Fibroblast of lung (primary cell): ENCODE measurements around the gene FOXL3. TPM values are rescaled to one million over a fixed set of nuclear protein-coding genes. Genes with fewer than 3 reads are reported as not detected.

Experiments used
- DNase-seq, 2 donors: peaks; one replicate each; pipeline versions ENCODE4 v3.0.0 to v3.0.0-alpha.2; 2010; ENCODE audit warnings: low read depth in 2 of 2
- H2AFZ ChIP-seq: 2 replicates; pipeline ENCODE4 v1.5.1; 2012; ENCODE audit warnings: low read length, control low read depth, inconsistent platforms
- H3K27ac ChIP-seq: 2 replicates; pipeline ENCODE4 v1.5.1; 2011; ENCODE audit warnings: low read length, control low read depth; ENCODE audit not compliant: insufficient read depth
- H3K27me3 ChIP-seq: 2 replicates; pipeline ENCODE4 v1.5.1; 2011; ENCODE audit warnings: mild to moderate bottlenecking, low read length; ENCODE audit not compliant: control insufficient read depth, insufficient read depth
- H3K36me3 ChIP-seq: 2 replicates; pipeline ENCODE4 v1.5.1; 2011; ENCODE audit warnings: low read length; ENCODE audit not compliant: control insufficient read depth, insufficient read depth
- H3K4me1 ChIP-seq: 2 replicates; pipeline ENCODE4 v1.5.1; 2011; ENCODE audit warnings: low read length; ENCODE audit not compliant: control insufficient read depth, insufficient read depth; ENCODE audit errors: extremely low read depth
- H3K4me2 ChIP-seq: 2 replicates; pipeline ENCODE4 v1.5.1; 2011; ENCODE audit warnings: low read length, control low read depth; ENCODE audit not compliant: insufficient read depth; ENCODE audit errors: extremely low read depth
- H3K4me3 ChIP-seq, 4 experiments: fragments of 200-600 bp in 1 of 4; sonication (generic) in 1 of 4; replicated peaks in 1 of 4; 2 replicates each; pipeline ENCODE4 v1.5.1; 2011 to 2016; ENCODE audit warnings: low read length in 4 of 4, low read depth in 3 of 4, mild to moderate bottlenecking in 3 of 4, control low read depth in 2 of 4, inconsistent platforms in 1 of 4, mixed read lengths in 1 of 4; ENCODE audit not compliant: insufficient read depth in 1 of 4; ENCODE audit errors: control extremely low read depth in 1 of 4
- H3K79me2 ChIP-seq: 2 replicates; pipeline ENCODE4 v1.5.1; 2012; ENCODE audit warnings: mild to moderate bottlenecking, low read length, inconsistent platforms; ENCODE audit not compliant: control insufficient read depth, insufficient read depth
- H3K9ac ChIP-seq: 2 replicates; pipeline ENCODE4 v1.5.1; 2011; ENCODE audit warnings: mild to moderate bottlenecking, low read length, control low read depth; ENCODE audit not compliant: insufficient read depth
- H3K9me3 ChIP-seq: 2 replicates; pipeline ENCODE4 v1.5.1; 2012; ENCODE audit warnings: low read depth, low read length; ENCODE audit not compliant: control insufficient read depth, insufficient read depth
- H4K20me1 ChIP-seq: 2 replicates; pipeline ENCODE4 v1.5.1; 2011; ENCODE audit warnings: low read length; ENCODE audit not compliant: control insufficient read depth, insufficient read depth; ENCODE audit errors: extremely low read depth
- EZH2 ChIP-seq: IDR thresholded peaks from 2 replicates; pipeline ENCODE4 v1.5.1; 2012; ENCODE audit warnings: low read length, control low read depth, mild to moderate bottlenecking; ENCODE audit errors: missing control alignments
- polyA plus RNA-seq, 2 donors: library from polyadenylated mRNA; depleted of rRNA in 1 of 2; stranded (reverse) in 1 of 2; unstranded in 1 of 2; fragments of >200 nt; gene quantifications; 2 replicates each; pipeline ENCODE4 v1.2.1, GENCODE V29; 2011 to 2012; ENCODE audit warnings: missing spikeins in 1 of 2
- total RNA-seq: library from RNA; depleted of rRNA; stranded (reverse); fragments of >200 nt; gene quantifications from 2 replicates; pipeline ENCODE4 v1.2.1, GENCODE V29; 2014
- TF ChIP-seq, protein P1 (sequence below), 2 donors: IDR thresholded peaks in 1 of 2; conservative IDR thresholded peaks in 1 of 2; 1 replicate in 1 of 2; 2 replicates in 1 of 2; pipeline ENCODE4 v1.5.1; 2011 to 2012; ENCODE audit warnings: low read length in 2 of 2, control low read depth in 1 of 2, inconsistent platforms in 1 of 2, low read depth in 1 of 2, mild to moderate bottlenecking in 1 of 2

Gene FOXL3
- total and polyA plus RNA-seq, 2 donors (not counting 1 experiment from before 2014, with no cell fraction given), result not detected

DNA sequence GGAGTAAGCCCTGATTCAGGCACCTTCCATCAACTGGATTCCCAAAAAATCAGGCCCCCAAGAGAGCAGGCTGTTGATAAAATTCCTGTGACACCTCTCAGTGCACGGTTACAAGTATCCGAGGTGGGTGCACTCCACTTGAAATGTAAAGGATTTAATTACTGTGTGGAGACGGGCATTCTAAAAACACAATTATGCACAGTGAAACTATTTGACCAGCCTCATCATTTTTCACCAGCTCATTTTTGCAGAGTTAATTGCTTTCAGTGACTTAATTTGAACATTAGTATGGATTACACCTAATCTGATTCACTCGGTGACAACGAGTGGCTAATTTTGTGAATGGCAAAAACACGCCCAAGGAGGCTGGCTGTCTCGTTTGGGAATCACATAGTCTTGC lies 2.3 kb downstream of the FOXL3 start:
- Histone ChIP-seq H2AFZ (no peak overlapping the region), H3K9ac (no peak overlapping the region), H3K4me2 (no peak overlapping the region), H3K4me3 (no peak overlapping the region), H3K79me2 (no peaks in the 10 kb centered on the region), H3K4me1 (no peaks in the 10 kb centered on the region), H3K27ac (no peak overlapping the region), H3K9me3 (no peaks in the 10 kb centered on the region), H3K36me3 (no peaks in the 10 kb centered on the region), H4K20me1 (no peaks in the 10 kb centered on the region), H3K27me3 (peaks cover 33% of the 10 kb centered on the region)
- TF ChIP-seq, protein P1, sequence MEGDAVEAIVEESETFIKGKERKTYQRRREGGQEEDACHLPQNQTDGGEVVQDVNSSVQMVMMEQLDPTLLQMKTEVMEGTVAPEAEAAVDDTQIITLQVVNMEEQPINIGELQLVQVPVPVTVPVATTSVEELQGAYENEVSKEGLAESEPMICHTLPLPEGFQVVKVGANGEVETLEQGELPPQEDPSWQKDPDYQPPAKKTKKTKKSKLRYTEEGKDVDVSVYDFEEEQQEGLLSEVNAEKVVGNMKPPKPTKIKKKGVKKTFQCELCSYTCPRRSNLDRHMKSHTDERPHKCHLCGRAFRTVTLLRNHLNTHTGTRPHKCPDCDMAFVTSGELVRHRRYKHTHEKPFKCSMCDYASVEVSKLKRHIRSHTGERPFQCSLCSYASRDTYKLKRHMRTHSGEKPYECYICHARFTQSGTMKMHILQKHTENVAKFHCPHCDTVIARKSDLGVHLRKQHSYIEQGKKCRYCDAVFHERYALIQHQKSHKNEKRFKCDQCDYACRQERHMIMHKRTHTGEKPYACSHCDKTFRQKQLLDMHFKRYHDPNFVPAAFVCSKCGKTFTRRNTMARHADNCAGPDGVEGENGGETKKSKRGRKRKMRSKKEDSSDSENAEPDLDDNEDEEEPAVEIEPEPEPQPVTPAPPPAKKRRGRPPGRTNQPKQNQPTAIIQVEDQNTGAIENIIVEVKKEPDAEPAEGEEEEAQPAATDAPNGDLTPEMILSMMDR (conservative IDR thresholded peaks at IDR 0.05 in 1 of 2, IDR thresholded peaks at IDR 0.05 in 1 of 2; ENCODE audit: low read depth in 1 of 2, low read length in 2 of 2), result no peak
- no peak for TF ChIP-seq EZH2
- DNase-seq, result no peak

DNA sequence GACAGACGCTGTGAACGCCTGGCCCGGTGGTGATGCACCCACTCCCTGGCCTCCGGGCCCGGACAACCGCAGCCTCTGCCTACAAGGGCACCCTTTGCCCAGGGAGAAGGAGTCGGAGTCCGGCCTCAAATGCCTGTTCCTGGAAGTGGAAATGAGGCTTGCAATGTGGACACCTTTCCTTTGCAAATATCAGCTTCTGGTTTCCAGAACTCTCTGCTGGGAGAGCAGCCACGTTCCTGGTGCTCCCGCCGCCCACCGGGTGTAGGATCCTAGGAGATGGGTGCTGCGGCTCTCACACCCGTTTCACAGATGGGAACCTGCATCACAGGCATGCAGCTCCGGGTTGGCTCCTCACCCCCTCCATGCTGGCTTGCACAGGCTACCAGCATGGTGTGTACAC lies 2.9 kb downstream of the FOXL3 start:
- Histone ChIP-seq H2AFZ (no peak overlapping the region), H3K79me2 (no peaks in the 10 kb centered on the region), H3K4me1 (no peaks in the 10 kb centered on the region), H3K4me2 (no peak overlapping the region), H3K9ac (no peak overlapping the region), H3K9me3 (no peaks in the 10 kb centered on the region), H4K20me1 (no peaks in the 10 kb centered on the region), H3K36me3 (no peaks in the 10 kb centered on the region), H3K4me3 (no peak overlapping the region), H3K27ac (no peak overlapping the region), H3K27me3 (peaks cover 33% of the 10 kb centered on the region)
- DNase-seq, result no peak
- TF ChIP-seq, protein P1 (conservative IDR thresholded peaks at IDR 0.05 in 1 of 2, IDR thresholded peaks at IDR 0.05 in 1 of 2; ENCODE audit: low read depth in 1 of 2, low read length in 2 of 2), result no peak
- TF ChIP-seq EZH2, result no peak

DNA sequence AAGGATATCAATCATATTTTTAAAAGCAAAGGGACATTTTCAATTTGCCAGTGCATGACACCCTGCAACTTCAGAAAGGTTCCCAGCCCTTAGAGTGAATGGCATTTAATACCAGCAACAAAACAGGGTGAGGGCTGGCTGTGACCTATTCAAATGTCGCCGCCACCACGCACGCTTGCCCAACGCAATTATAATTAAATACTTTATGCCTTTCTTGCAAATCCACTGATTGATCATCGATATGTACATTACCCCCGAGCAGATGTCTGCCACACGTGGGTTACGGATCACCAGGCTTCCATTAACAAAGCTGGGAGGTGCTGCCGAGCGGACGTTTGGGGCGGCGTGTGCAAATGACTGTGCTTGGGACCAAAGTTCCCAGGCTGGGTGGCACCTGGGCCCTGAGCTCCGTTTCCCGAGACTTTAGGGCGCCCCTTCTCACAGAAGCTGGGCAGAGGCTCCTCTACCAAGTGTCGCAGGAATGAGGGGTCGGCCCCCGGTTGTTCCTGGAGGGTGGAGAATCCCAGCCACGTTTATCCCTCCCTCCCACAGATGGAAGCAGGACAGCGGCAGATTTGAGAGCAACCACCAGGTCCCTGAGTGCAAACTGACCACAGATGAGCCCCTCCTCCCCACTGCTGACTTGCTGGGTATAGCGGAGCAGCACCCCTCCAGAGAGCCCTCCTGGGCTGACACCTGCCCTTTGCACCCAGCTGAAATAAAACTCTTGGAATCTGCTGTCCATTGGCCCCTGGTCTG lies 3.9 kb downstream of the FOXL3 start:
- Histone ChIP-seq H3K4me1 (no peaks in the 10 kb centered on the region), H3K27ac (no peak overlapping the region), H2AFZ (no peak overlapping the region), H3K4me3 (no peak overlapping the region), H3K27me3 (peaks cover 28% of the 10 kb centered on the region), H3K36me3 (no peaks in the 10 kb centered on the region), H4K20me1 (no peaks in the 10 kb centered on the region), H3K4me2 (no peak overlapping the region), H3K9ac (no peak overlapping the region), H3K9me3 (no peaks in the 10 kb centered on the region), H3K79me2 (no peaks in the 10 kb centered on the region)
- no peak for DNase-seq
- TF ChIP-seq, protein P1 (conservative IDR thresholded peaks at IDR 0.05 in 1 of 2, IDR thresholded peaks at IDR 0.05 in 1 of 2; ENCODE audit: low read depth in 1 of 2, low read length in 2 of 2), result no peak
- no peak for TF ChIP-seq EZH2
